Tibial nerve (tissue), 4 donors: ENCODE data around the gene MPEG1. TPM values are rescaled to one million over a fixed set of nuclear protein-coding genes. Genes with fewer than 3 reads are reported as not detected.
A peak's percentile ranks its signal among the peaks of the same experiment; 100 is the strongest.

Source experiments
- DNase-seq, 2 donors: peaks; one replicate each; pipeline ENCODE4 v3.0.0-alpha.2; 2019; ENCODE audit warnings: low spot score in 2 of 2
- H3K27ac ChIP-seq, 4 donors: fragments of 200-600 bp; sonication (generic) in 3 of 4; one replicate each; pipeline ENCODE4 v1.5.1; 2017 to 2019; ENCODE audit warnings: mild to moderate bottlenecking in 1 of 4
- H3K27me3 ChIP-seq, 2 donors: fragments of 200-600 bp; sonication (generic) in 1 of 2; one replicate each; pipeline versions ENCODE4 v1.5.1 to v1.6.0; 2017 to 2019
- H3K36me3 ChIP-seq, 3 donors: fragments of 200-600 bp; sonication (generic); one replicate each; pipeline ENCODE4 v1.5.1; 2018 to 2019
- H3K4me1 ChIP-seq, 4 donors: fragments of 200-600 bp; sonication (generic) in 3 of 4; one replicate each; pipeline ENCODE4 v1.5.1; 2017 to 2019
- H3K4me3 ChIP-seq, 4 donors: fragments of 200-600 bp; sonication (generic) in 3 of 4; one replicate each; pipeline ENCODE4 v1.5.1; 2017 to 2019; ENCODE audit warnings: mild to moderate bottlenecking in 1 of 4, moderate library complexity in 1 of 4
- H3K9me3 ChIP-seq, 4 donors: fragments of 200-600 bp; sonication (generic) in 3 of 4; one replicate each; pipeline ENCODE4 v1.5.1; 2017 to 2019
- EP300 ChIP-seq, 2 donors: sonication (generic); formaldehyde crosslinking; IDR thresholded peaks; one replicate each; pipeline ENCODE4 v1.6.1; 2017; ENCODE audit warnings: antibody characterized with exemption in 2 of 2, mild to moderate bottlenecking in 1 of 2
- POLR2A ChIP-seq, 2 donors: fragments of 450-650 bp; IDR thresholded peaks; one replicate each; pipeline ENCODE4 v1.6.1; 2017; ENCODE audit warnings: antibody characterized with exemption in 2 of 2, mild to moderate bottlenecking in 2 of 2, moderate library complexity in 2 of 2
- WGBS, 2 donors: methylation state at CpG; one replicate each; pipeline ENCODE4 v1.1.5; 2018; 5-methylcytosine and 5-hydroxymethylcytosine counted together
- total RNA-seq, 4 donors: library from RNA; depleted of rRNA; stranded (reverse); fragments of >200 nt; gene quantifications; one replicate each; pipeline ENCODE4 v1.1.0, GENCODE V29; 2016
- TF ChIP-seq, protein P1 (sequence below), 5 experiments: fragments of 200-600 bp in 3 of 5; fragments of 450-650 bp in 2 of 5; sonication (generic) in 3 of 5; IDR thresholded peaks; one replicate each; pipeline ENCODE4 v1.5.1; 2016 to 2019; ENCODE audit warnings: antibody characterized with exemption in 5 of 5, mild to moderate bottlenecking in 3 of 5, moderate library complexity in 2 of 5

The MPEG1 gene
- total RNA-seq, 4 donors from 2014 or later, result 7.0 to 12.3 (median 9.6) TPM

DNA sequence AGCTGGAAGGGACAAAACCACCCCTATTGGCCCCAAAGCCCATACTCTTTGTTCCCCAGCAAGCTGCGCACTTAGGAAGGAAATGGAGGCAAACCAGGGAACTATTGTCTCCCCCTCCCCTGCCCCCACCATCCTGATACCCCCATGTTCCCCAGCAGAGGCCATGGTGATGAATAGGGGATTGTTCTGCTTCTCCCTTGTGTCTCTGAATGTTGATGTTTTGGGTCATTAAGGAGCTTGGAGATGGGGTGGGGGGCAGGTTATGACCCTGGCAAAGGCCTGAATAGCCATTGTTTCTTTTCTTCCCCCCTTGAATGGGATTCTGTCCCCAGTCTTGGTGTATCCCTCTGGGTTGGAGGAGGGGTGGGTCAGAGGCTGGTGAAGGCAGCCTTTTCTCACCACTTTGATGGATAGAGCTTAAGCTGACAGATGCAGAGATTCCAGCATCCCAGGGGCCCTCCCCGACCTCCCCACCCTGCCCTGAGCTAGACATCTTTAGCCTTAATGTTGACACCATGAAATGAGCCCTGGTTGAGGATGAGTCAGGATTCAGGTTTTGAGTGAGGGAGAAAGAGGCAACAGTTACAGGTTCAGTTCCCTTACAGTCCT, 32.5 kb downstream of the MPEG1 start:
- 42 to 68% methylated on average over 2 of the region's 2 CpGs for WGBS, 2 donors
- peaks cover 0 to 15% (median 4%) of the 10 kb centered on the region in 3 donors for H3K36me3 ChIP-seq
- H3K4me1 ChIP-seq, result peaks cover 0 to 100% (median 48%) of the 10 kb centered on the region in 4 donors
- no peaks in the 10 kb centered on the region for H3K27me3 ChIP-seq
- H3K27ac ChIP-seq, result peak overlapping the region in 3 of 4 donors; percentile 11 to 91 (median 91)
- H3K9me3 ChIP-seq, result no peaks in the 10 kb centered on the region
- no peak overlapping the region for H3K4me3 ChIP-seq
- TF ChIP-seq, protein P1, sequence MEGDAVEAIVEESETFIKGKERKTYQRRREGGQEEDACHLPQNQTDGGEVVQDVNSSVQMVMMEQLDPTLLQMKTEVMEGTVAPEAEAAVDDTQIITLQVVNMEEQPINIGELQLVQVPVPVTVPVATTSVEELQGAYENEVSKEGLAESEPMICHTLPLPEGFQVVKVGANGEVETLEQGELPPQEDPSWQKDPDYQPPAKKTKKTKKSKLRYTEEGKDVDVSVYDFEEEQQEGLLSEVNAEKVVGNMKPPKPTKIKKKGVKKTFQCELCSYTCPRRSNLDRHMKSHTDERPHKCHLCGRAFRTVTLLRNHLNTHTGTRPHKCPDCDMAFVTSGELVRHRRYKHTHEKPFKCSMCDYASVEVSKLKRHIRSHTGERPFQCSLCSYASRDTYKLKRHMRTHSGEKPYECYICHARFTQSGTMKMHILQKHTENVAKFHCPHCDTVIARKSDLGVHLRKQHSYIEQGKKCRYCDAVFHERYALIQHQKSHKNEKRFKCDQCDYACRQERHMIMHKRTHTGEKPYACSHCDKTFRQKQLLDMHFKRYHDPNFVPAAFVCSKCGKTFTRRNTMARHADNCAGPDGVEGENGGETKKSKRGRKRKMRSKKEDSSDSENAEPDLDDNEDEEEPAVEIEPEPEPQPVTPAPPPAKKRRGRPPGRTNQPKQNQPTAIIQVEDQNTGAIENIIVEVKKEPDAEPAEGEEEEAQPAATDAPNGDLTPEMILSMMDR (IDR thresholded peaks at IDR 0.05), result no peak
- no peak for TF ChIP-seq POLR2A (IDR thresholded peaks at IDR 0.05)
- TF ChIP-seq EP300 (IDR thresholded peaks at IDR 0.05), result peak in 1 of 2 donors; percentile 48
- DNase-seq, result no peak

DNA sequence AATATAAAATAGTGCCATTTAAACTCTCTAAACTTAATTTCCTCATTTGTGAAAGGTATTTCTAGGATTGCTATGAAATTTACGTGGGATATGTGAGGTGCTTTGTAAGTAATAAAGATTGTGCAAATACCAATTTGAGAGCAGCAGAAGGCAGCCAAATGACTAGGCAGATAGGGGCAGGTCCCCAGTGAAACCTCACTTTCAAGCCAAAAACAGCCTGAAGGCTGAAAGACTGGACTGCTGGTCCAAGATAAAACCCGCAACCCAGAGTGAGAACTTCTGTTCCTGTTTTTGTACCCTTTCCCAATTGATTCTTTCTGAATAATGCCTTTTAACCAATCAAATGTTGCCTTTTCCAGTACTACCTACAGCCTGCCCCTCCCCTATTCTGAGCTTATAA, 33.6 kb downstream of the MPEG1 start:
- H3K4me1 ChIP-seq, result peaks cover 0 to 100% (median 45%) of the 10 kb centered on the region in 4 donors
- no peak overlapping the region for H3K4me3 ChIP-seq
- peaks cover 0 to 15% (median 4%) of the 10 kb centered on the region in 3 donors for H3K36me3 ChIP-seq
- TF ChIP-seq EP300 (IDR thresholded peaks at IDR 0.05) (no peak), POLR2A (IDR thresholded peaks at IDR 0.05) (no peak)
- TF ChIP-seq, protein P1 (IDR thresholded peaks at IDR 0.05), result no peak
- no peaks in the 10 kb centered on the region for H3K27me3 ChIP-seq
- WGBS, 2 donors, result 59 to 61% methylated on average over 2 of the region's 2 CpGs
- DNase-seq, result no peak
- peak overlapping the region in 2 of 4 donors; percentile 91 for H3K27ac ChIP-seq
- H3K9me3 ChIP-seq, result no peaks in the 10 kb centered on the region

GRCh38 chr11:59178402-59178801, 34.3 kb downstream of the MPEG1 start:
- TF ChIP-seq EP300 (IDR thresholded peaks at IDR 0.05) (no peak), POLR2A (IDR thresholded peaks at IDR 0.05) (no peak)
- TF ChIP-seq, protein P1 (IDR thresholded peaks at IDR 0.05), result no peak
- no peak for DNase-seq
- Histone ChIP-seq H3K4me1 (peaks cover 0 to 100% (median 44%) of the 10 kb centered on the region in 4 donors), H3K4me3 (no peak overlapping the region), H3K27me3 (no peaks in the 10 kb centered on the region), H3K27ac (peak overlapping the region in 3 of 4 donors; percentile 39 to 91 (median 91)), H3K36me3 (peaks cover 0 to 15% (median 4%) of the 10 kb centered on the region in 3 donors), H3K9me3 (no peaks in the 10 kb centered on the region)

DNA sequence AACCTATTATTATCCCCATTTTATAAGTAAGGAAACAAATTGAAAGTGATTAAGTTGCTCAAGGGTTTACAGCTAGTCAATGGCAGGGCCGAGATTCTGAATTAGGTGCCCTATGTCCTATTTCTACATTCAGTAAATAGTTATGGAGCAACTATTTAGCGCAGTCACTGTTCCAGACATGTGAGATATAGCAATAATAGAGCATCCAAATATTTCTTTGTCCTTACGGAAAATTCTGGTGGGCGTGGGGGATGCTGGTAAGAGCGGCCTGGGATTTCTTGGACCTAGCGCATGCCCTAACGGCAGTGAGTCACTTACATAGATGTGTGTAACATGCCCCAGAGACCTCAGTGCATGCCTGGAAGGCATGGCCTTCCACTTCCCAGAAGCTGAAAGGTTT, 36.4 kb downstream of the MPEG1 start:
- peak overlapping the region in 3 of 4 donors; percentile 78 to 91 (median 91) for H3K27ac ChIP-seq
- TF ChIP-seq, protein P1 (IDR thresholded peaks at IDR 0.05), result no peak
- no peak for TF ChIP-seq POLR2A (IDR thresholded peaks at IDR 0.05)
- TF ChIP-seq EP300 (IDR thresholded peaks at IDR 0.05), result no peak

GRCh38 chr11:59175091-59175501, 37.6 kb downstream of the MPEG1 start:
- WGBS, 2 donors, result 33 to 50% methylated on average over 4 of the region's 4 CpGs
- Histone ChIP-seq H3K4me3 (no peak overlapping the region), H3K4me1 (peaks cover 0 to 71% (median 31%) of the 10 kb centered on the region in 4 donors), H3K9me3 (no peaks in the 10 kb centered on the region), H3K36me3 (no peaks in the 10 kb centered on the region), H3K27ac (peak overlapping the region; percentile 67 to 91 (median 84)), H3K27me3 (no peaks in the 10 kb centered on the region)
- TF ChIP-seq EP300 (IDR thresholded peaks at IDR 0.05) (no peak), POLR2A (IDR thresholded peaks at IDR 0.05) (no peak)
- TF ChIP-seq, protein P1 (IDR thresholded peaks at IDR 0.05), result no peak
- no peak for DNase-seq

More for the DNA sequence above, 36.4 kb downstream of the MPEG1 start:
- DNase-seq, result no peak
- 62 to 66% methylated on average over 7 of the region's 7 CpGs for WGBS, 2 donors
- Histone ChIP-seq H3K27me3 (no peaks in the 10 kb centered on the region), H3K36me3 (no peaks in the 10 kb centered on the region), H3K4me1 (peaks cover 0 to 81% (median 34%) of the 10 kb centered on the region in 4 donors), H3K9me3 (no peaks in the 10 kb centered on the region), H3K4me3 (no peak overlapping the region)
